Neural cell (in vitro differentiated cells): ENCODE results near the gene NPTXR. TPM values are rescaled to one million over a fixed set of nuclear protein-coding genes. Genes with fewer than 3 reads are reported as not detected.

Source experiments
- H2AFZ ChIP-seq: fragments of 200-600, 300-800 bp; sonication (generic), shearing (Covaris generic); 2 replicates; pipeline ENCODE4 v1.6.0; 2014; ENCODE audit warnings: low read depth, mild to moderate bottlenecking, antibody characterized with exemption, low read length, moderate library complexity
- H3F3A ChIP-seq: fragments of 200-600 bp; shearing (Covaris generic); 2 replicates; pipeline ENCODE4 v1.6.1; 2016; ENCODE audit warnings: mild to moderate bottlenecking, moderate library complexity, mixed read lengths, antibody characterized with exemption, low read length; ENCODE audit not compliant: insufficient read depth, poor library complexity, severe bottlenecking
- H3K27ac ChIP-seq: fragments of 200-600, 300-800 bp; sonication (generic), shearing (Covaris generic); 2 replicates; pipeline ENCODE4 v1.5.1; 2014; ENCODE audit warnings: mild to moderate bottlenecking, low read length, moderate library complexity
- H3K27me3 ChIP-seq: fragments of 300-800, 200-600 bp; sonication (generic), shearing (Covaris generic); 2 replicates; pipeline ENCODE4 v1.6.0; 2014; ENCODE audit warnings: mild to moderate bottlenecking, low read depth, low read length, moderate library complexity; ENCODE audit not compliant: insufficient read depth
- H3K36me3 ChIP-seq: fragments of 300-800, 200-600 bp; sonication (generic), shearing (Covaris generic); 2 replicates; pipeline ENCODE4 v1.5.1; 2014; ENCODE audit warnings: mild to moderate bottlenecking, antibody characterized with exemption, low read length, moderate library complexity; ENCODE audit not compliant: insufficient read depth
- H3K4me2 ChIP-seq: fragments of 300-800, 200-600 bp; sonication (generic), shearing (Covaris generic); 2 replicates; pipeline ENCODE4 v1.6.0; 2014; ENCODE audit warnings: mild to moderate bottlenecking, low read length
- H3K4me3 ChIP-seq: fragments of 300-800, 200-600 bp; sonication (generic), shearing (Covaris generic); 2 replicates; pipeline ENCODE4 v1.5.1; 2014; ENCODE audit warnings: mild to moderate bottlenecking, low read length, moderate library complexity
- H3K79me2 ChIP-seq: fragments of 200-600 bp; shearing (Covaris generic); replicated peaks from 2 replicates; pipeline ENCODE4 v1.6.0; 2014; ENCODE audit warnings: mild to moderate bottlenecking, low read length, moderate library complexity; ENCODE audit not compliant: insufficient read depth
- H3K9ac ChIP-seq: fragments of 300-800, 200-600 bp; sonication (generic), shearing (Covaris generic); 2 replicates; pipeline ENCODE4 v1.6.1; 2016; ENCODE audit warnings: mild to moderate bottlenecking, low read length, mixed read lengths
- H3K9me2 ChIP-seq: fragments of 200-600 bp; shearing (Covaris generic); 2 replicates; pipeline ENCODE4 v1.6.1; 2016; ENCODE audit warnings: mild to moderate bottlenecking, low read length, mixed read lengths; ENCODE audit not compliant: insufficient read depth
- H3K9me3 ChIP-seq: fragments of 200-600, 300-800 bp; sonication (generic), shearing (Covaris generic); 2 replicates; pipeline ENCODE4 v1.6.1; 2016; ENCODE audit warnings: mild to moderate bottlenecking, mixed run types, low read length, moderate library complexity, mixed read lengths
- H4K20me1 ChIP-seq: fragments of 200-600 bp; shearing (Covaris generic); 2 replicates; pipeline ENCODE4 v1.6.1; 2016; ENCODE audit warnings: mild to moderate bottlenecking, mixed run types; ENCODE audit not compliant: insufficient read depth
- EP300 ChIP-seq: fragments of 450-650 bp; conservative IDR thresholded peaks from 2 replicates; pipeline ENCODE4 v1.6.1; 2014; ENCODE audit warnings: antibody characterized with exemption, mild to moderate bottlenecking, moderate library complexity; ENCODE audit not compliant: poor library complexity, severe bottlenecking
- EZH2 ChIP-seq: fragments of 200-600, 300-800 bp; shearing (Covaris generic), sonication (generic); IDR thresholded peaks from 2 replicates; pipeline ENCODE4 v1.6.1; 2014; ENCODE audit warnings: antibody characterized with exemption, low read length, borderline replicate concordance, mild to moderate bottlenecking; ENCODE audit not compliant: insufficient read depth, poor library complexity, severe bottlenecking
- MXI1 ChIP-seq: fragments of 450-650 bp; conservative IDR thresholded peaks from 2 replicates; pipeline ENCODE4 v1.6.1; 2014; ENCODE audit warnings: antibody characterized with exemption, mild to moderate bottlenecking; ENCODE audit not compliant: poor library complexity, severe bottlenecking
- POLR2AphosphoS5 ChIP-seq: IDR thresholded peaks from 2 replicates; pipeline ENCODE4 v1.6.1; 2012
- SMC3 ChIP-seq: fragments of 450-650 bp; conservative IDR thresholded peaks from 2 replicates; pipeline ENCODE4 v1.6.1; 2014; ENCODE audit warnings: antibody characterized with exemption, mild to moderate bottlenecking, moderate library complexity; ENCODE audit not compliant: poor library complexity
- TAF1 ChIP-seq: IDR thresholded peaks from 2 replicates; pipeline ENCODE4 v1.6.1; 2012; ENCODE audit warnings: low read depth
- polyA plus RNA-seq: library from polyadenylated mRNA; depleted of rRNA; stranded (reverse); fragments of >200 nt; gene quantifications from 2 replicates; pipeline ENCODE4 v1.2.3, GENCODE V29; 2014
- TF ChIP-seq, protein P1 (sequence below): IDR thresholded peaks from 2 replicates; pipeline ENCODE4 v1.6.1; 2012; ENCODE audit warnings: borderline replicate concordance

The NPTXR gene
- polyA plus RNA-seq, 1 donor from 2014 or later: 17.0 TPM

DNA sequence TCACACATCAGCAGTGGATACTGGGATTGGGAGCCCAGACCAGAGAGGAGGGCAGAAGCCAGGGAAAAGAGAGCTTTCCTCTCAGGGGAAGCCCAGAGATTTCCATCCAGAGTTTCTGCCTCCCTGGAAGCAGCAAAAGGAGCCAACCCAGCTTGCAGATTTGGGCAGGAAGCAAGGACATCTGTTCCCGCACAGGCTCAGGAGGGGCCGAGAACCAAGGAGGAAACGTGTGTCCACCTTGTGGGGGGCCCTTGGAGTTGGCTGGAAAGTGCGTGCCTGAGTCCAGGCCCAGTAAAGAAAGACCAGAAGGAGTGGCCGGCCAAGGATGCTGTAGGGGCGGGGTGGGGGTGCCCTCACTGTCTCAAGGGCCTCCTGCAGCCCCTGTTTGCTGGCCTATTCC, 6.0 kb upstream of the NPTXR start:
- H3K9me2 ChIP-seq: no peaks in the 10 kb centered on the region
- no peak overlapping the region for H3K4me2 ChIP-seq
- no peak overlapping the region for H3K4me3 ChIP-seq
- H3K9ac ChIP-seq: no peak overlapping the region
- H3F3A ChIP-seq: no peaks in the 10 kb centered on the region
- H3K27me3 ChIP-seq: no peaks in the 10 kb centered on the region
- H3K36me3 ChIP-seq: no peaks in the 10 kb centered on the region
- H4K20me1 ChIP-seq: no peaks in the 10 kb centered on the region
- no peak overlapping the region for H3K27ac ChIP-seq
- TF ChIP-seq EP300 (no peak), POLR2AphosphoS5 (no peak), TAF1 (no peak), EZH2 (no peak), MXI1 (no peak), SMC3 (no peak)
- TF ChIP-seq, protein P1, sequence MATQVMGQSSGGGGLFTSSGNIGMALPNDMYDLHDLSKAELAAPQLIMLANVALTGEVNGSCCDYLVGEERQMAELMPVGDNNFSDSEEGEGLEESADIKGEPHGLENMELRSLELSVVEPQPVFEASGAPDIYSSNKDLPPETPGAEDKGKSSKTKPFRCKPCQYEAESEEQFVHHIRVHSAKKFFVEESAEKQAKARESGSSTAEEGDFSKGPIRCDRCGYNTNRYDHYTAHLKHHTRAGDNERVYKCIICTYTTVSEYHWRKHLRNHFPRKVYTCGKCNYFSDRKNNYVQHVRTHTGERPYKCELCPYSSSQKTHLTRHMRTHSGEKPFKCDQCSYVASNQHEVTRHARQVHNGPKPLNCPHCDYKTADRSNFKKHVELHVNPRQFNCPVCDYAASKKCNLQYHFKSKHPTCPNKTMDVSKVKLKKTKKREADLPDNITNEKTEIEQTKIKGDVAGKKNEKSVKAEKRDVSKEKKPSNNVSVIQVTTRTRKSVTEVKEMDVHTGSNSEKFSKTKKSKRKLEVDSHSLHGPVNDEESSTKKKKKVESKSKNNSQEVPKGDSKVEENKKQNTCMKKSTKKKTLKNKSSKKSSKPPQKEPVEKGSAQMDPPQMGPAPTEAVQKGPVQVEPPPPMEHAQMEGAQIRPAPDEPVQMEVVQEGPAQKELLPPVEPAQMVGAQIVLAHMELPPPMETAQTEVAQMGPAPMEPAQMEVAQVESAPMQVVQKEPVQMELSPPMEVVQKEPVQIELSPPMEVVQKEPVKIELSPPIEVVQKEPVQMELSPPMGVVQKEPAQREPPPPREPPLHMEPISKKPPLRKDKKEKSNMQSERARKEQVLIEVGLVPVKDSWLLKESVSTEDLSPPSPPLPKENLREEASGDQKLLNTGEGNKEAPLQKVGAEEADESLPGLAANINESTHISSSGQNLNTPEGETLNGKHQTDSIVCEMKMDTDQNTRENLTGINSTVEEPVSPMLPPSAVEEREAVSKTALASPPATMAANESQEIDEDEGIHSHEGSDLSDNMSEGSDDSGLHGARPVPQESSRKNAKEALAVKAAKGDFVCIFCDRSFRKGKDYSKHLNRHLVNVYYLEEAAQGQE: no peak
- H3K9me3 ChIP-seq: no peaks in the 10 kb centered on the region
- H2AFZ ChIP-seq: no peak overlapping the region
- H3K79me2 ChIP-seq: no peaks in the 10 kb centered on the region

- Histone ChIP-seq H3K4me2 (no peak overlapping the region), H2AFZ (no peak overlapping the region), H3K27me3 (no peaks in the 10 kb centered on the region), H3F3A (no peaks in the 10 kb centered on the region), H3K27ac (no peak overlapping the region), H3K9ac (no peak overlapping the region), H3K9me3 (no peaks in the 10 kb centered on the region), H3K79me2 (peaks cover 14% of the 10 kb centered on the region), H3K36me3 (no peaks in the 10 kb centered on the region), H4K20me1 (no peaks in the 10 kb centered on the region), H3K9me2 (no peaks in the 10 kb centered on the region), H3K4me3 (no peak overlapping the region)
- no peak for TF ChIP-seq SMC3
- TF ChIP-seq MXI1: no peak
- TF ChIP-seq POLR2AphosphoS5: no peak
- no peak for TF ChIP-seq EZH2
- TF ChIP-seq EP300: no peak
- TF ChIP-seq, protein P1: no peak
Measured at GRCh38 chr22:38846412-38846811, 2.6 kb upstream of the NPTXR start.
